ENCODE results near the gene CLEC14A.

The CLEC14A gene, protein sequence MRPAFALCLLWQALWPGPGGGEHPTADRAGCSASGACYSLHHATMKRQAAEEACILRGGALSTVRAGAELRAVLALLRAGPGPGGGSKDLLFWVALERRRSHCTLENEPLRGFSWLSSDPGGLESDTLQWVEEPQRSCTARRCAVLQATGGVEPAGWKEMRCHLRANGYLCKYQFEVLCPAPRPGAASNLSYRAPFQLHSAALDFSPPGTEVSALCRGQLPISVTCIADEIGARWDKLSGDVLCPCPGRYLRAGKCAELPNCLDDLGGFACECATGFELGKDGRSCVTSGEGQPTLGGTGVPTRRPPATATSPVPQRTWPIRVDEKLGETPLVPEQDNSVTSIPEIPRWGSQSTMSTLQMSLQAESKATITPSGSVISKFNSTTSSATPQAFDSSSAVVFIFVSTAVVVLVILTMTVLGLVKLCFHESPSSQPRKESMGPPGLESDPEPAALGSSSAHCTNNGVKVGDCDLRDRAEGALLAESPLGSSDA

GRCh38 chr14:38255673-38256532, at the start of gene CLEC14A:
Gene CLEC14A (minus strand): TSS chr14:38256093. CDS start chr14:38256022, 71 bp downstream.
- TF ChIP-seq, protein P1, sequence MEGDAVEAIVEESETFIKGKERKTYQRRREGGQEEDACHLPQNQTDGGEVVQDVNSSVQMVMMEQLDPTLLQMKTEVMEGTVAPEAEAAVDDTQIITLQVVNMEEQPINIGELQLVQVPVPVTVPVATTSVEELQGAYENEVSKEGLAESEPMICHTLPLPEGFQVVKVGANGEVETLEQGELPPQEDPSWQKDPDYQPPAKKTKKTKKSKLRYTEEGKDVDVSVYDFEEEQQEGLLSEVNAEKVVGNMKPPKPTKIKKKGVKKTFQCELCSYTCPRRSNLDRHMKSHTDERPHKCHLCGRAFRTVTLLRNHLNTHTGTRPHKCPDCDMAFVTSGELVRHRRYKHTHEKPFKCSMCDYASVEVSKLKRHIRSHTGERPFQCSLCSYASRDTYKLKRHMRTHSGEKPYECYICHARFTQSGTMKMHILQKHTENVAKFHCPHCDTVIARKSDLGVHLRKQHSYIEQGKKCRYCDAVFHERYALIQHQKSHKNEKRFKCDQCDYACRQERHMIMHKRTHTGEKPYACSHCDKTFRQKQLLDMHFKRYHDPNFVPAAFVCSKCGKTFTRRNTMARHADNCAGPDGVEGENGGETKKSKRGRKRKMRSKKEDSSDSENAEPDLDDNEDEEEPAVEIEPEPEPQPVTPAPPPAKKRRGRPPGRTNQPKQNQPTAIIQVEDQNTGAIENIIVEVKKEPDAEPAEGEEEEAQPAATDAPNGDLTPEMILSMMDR (IDR thresholded peaks at IDR 0.05): no peak

- TF ChIP-seq, protein P1 (IDR thresholded peaks at IDR 0.05): no peak
These were observed 47.1 kb upstream of the CLEC14A start for GRCh38 chr14:38302966-38303365.

DNA sequence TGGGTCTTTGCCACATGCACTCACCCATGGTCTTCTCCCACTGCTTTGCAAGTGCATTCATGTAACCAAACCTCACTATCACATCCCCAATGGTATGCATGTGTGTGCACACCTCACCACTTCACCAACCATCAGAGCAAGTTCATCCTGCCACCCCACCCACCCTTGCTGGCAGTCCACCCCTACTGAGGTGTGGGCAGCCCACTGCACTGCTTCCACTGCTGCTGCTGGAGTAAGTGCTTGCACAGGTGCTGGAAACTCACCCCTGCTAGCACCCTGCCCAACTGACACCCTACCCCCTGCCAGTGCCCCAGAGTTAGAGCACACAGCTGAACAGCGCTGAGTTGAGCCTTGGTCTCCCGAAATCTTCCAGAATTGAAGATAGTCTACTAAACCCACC, 46.1 kb upstream of the CLEC14A start:
- TF ChIP-seq, protein P1 (IDR thresholded peaks at IDR 0.05): no peak

- TF ChIP-seq, protein P1 (IDR thresholded peaks at IDR 0.05): no peak
These were observed 41.8 kb upstream of the CLEC14A start for GRCh38 chr14:38297681-38298080.

DNA sequence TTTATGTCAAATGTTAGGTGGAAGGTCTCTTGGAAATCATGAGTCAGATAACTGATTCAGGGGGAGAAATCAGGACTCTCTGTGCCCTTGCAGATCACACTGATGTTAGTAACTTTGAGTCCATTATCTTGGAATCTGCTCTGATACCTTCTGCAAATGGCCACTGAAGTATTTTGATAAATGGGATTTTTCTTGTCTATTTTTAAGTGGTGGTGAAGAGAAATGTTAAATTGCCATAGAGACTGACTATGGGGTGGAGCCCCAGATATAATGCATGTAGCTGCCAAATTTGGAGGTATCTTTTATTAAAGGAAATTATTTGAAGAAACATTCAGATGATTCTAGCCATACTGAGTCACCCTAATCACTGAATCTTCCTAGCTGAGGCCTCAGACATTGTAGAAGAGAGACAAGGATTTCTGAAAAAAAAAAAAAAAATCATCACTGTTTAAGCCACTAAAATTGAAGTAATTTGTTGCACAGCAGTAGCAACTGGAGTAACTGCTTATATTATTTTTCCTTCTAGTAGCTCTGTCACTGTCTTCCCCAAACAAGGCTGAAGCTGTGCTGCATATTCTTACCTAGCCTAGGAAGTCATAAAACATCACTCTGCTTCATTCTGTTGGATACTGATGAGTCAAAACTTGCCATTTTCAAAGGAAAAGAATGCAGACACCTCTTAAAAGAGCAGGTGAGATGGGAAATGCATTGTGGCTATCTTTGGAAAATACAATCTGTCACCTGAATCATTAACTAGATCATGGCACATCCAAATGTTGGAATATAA, 36.0 kb upstream of the CLEC14A start:
- TF ChIP-seq, protein P1 (IDR thresholded peaks at IDR 0.05): no peak

GRCh38 chr14:38290601-38291188, 34.8 kb upstream of the CLEC14A start:
- TF ChIP-seq, protein P1 (IDR thresholded peaks at IDR 0.05): no peak

DNA sequence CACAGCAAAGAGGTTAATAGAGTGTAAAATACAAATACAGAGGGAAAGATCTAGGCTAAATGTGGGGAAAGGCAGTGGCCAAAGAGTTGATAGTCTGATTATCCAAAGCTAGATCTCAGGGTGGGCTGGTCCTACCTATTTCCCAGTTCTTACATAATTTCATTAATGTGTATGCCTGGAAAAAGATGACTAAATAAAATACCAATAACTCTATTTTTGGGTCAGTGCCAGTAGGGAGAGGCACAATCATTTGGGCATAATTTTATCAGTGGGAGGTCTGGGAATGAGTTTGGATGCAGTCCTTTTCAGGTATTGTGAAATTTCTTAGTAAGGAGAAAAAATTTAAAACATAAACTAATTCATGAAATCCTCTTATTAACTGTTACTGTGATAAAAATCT, 30.6 kb upstream of the CLEC14A start:
- TF ChIP-seq, protein P1 (IDR thresholded peaks at IDR 0.05): no peak

All from LNCAP (cell line).